IgD-negative memory B cell (primary cell): ENCODE data around the gene SRGAP3. TPM values are rescaled to one million over a fixed set of nuclear protein-coding genes. Genes with fewer than 3 reads are reported as not detected.

Experiments
- H3K27ac Mint-ChIP-seq, 3 donors: one replicate each; pipeline ENCODE4 v1.8.0; 2020 to 2022; ENCODE audit warnings: mild to moderate bottlenecking in 3 of 3, mixed read lengths in 3 of 3, moderate library complexity in 1 of 3
- H3K27me3 Mint-ChIP-seq: one replicate; pipeline ENCODE4 v1.8.0; 2021; ENCODE audit warnings: mixed read lengths
- H3K36me3 Mint-ChIP-seq: one replicate; pipeline ENCODE4 v1.8.0; 2020; ENCODE audit warnings: mild to moderate bottlenecking, mixed read lengths
- H3K4me1 Mint-ChIP-seq, 3 donors: one replicate each; pipeline ENCODE4 v1.8.0; 2020 to 2022; ENCODE audit warnings: mixed read lengths in 3 of 3, mild to moderate bottlenecking in 1 of 3
- H3K4me3 Mint-ChIP-seq, 4 donors: one replicate each; pipeline ENCODE4 v1.8.0; 2020 to 2022; ENCODE audit warnings: mild to moderate bottlenecking in 4 of 4, mixed read lengths in 4 of 4, moderate library complexity in 3 of 4
- H3K9me3 Mint-ChIP-seq, 3 donors: one replicate each; pipeline ENCODE4 v1.8.0; 2020 to 2021; ENCODE audit warnings: mixed read lengths in 3 of 3, mild to moderate bottlenecking in 1 of 3
- polyA plus RNA-seq: library from polyadenylated mRNA; unstranded; fragments of 300-500 nt; fragmentation: Illumina TruSeq; gene quantifications from one replicate; pipeline ENCODE4 v1.2.3, GENCODE V29; 2021

SRGAP3 gene
- polyA plus RNA-seq, 1 donor from 2014 or later = 0.24 TPM

GRCh38 chr3:9129365-9129764 lies 120.1 kb downstream of the SRGAP3 start:
- no peaks in the 10 kb centered on the region for H3K4me1 Mint-ChIP-seq
- no peak overlapping the region for H3K4me3 Mint-ChIP-seq
- H3K36me3 Mint-ChIP-seq = peaks cover 2% of the 10 kb centered on the region
- H3K9me3 Mint-ChIP-seq = peaks cover 0 to 1% (median 0%) of the 10 kb centered on the region in 3 donors
- peaks cover 4% of the 10 kb centered on the region for H3K27me3 Mint-ChIP-seq
- H3K27ac Mint-ChIP-seq = no peak overlapping the region

GRCh38 chr3:9125278-9125951 lies 124.0 kb downstream of the SRGAP3 start:
- H3K27ac Mint-ChIP-seq = peak overlapping the region in 1 of 3 donors; percentile 64
- no peaks in the 10 kb centered on the region for H3K9me3 Mint-ChIP-seq
- no peak overlapping the region for H3K4me3 Mint-ChIP-seq
- peaks cover 2% of the 10 kb centered on the region for H3K27me3 Mint-ChIP-seq
- H3K4me1 Mint-ChIP-seq = no peaks in the 10 kb centered on the region
- peaks cover 2% of the 10 kb centered on the region for H3K36me3 Mint-ChIP-seq

DNA sequence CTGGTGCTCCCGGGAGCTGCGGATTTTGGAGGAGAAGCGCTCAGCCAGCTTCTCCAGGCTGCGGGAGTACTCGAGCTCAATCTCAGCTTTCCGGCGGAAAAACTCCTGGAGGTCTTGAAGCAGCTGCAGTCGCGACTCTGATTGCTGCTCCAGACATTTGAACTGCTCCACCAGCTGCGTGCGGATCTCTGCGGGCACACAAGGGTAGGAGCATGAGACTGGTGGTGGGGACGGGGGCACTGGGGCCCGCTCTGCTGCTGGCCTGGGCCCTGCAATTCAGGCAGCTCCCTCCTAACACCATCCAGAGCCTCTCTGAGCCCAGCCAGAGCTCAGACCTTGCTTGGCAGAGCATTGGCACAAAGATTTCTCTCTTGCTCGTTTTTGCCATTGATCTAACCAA lies 124.7 kb downstream of the SRGAP3 start:
- Mint-ChIP-seq H3K36me3 (no peaks in the 10 kb centered on the region), H3K9me3 (no peaks in the 10 kb centered on the region), H3K27me3 (peaks cover 2% of the 10 kb centered on the region), H3K4me3 (no peak overlapping the region), H3K27ac (no peak overlapping the region), H3K4me1 (no peaks in the 10 kb centered on the region)

DNA sequence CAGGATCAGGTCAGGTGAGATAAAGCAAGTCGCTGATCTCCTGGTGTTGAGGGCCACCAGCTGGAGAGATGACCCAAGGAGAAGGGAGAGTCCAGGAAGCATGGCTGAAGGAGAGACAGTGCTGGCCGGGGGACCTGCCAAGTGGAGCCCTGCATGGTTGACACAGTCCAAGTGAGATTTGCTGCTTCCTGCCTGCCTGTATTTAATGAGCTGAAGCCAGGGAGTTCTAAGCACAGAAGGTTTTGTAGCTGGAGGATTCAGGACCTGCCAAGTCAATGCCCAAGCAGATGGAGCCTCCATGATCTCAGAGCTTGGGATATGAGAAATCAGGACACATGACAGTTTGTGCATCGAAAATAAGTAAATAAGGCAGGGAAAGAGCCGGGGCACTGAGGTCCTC lies 125.6 kb downstream of the SRGAP3 start:
- H3K36me3 Mint-ChIP-seq = no peaks in the 10 kb centered on the region
- H3K4me3 Mint-ChIP-seq = no peak overlapping the region
- H3K9me3 Mint-ChIP-seq = no peaks in the 10 kb centered on the region
- H3K4me1 Mint-ChIP-seq = no peaks in the 10 kb centered on the region
- H3K27ac Mint-ChIP-seq = no peak overlapping the region
- peaks cover 2% of the 10 kb centered on the region for H3K27me3 Mint-ChIP-seq

DNA sequence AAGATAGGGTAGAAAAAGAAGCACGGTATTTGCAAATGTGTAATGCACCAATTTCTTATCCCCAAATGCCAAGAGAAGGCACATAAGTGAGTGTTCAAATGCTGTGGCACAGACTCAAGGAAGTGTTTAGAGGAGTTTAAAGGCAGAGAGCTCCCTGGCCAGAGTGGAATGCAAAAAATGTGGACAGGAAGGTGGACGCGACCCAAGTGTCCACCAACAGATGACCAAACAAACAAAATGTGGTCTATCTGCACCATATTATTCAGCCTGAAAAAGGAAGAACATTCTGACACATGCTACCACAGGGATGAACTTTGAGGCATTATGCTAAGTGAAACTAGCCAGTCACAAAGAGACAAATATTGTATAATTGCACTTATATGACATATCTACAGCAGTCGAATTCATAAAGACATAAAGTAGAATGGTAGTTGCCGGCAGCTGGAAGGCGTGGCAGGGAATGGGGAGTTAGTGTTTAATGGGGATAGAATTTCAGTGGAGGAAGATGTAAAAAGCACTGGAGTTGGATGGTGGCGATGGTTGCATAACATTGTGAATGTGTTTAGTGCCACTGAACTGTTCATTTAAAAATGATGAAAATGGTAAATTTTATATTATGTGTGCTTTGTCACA lies 126.6 kb downstream of the SRGAP3 start:
- Mint-ChIP-seq H3K27ac (no peak overlapping the region), H3K36me3 (no peaks in the 10 kb centered on the region), H3K4me1 (no peaks in the 10 kb centered on the region), H3K27me3 (peaks cover 1% of the 10 kb centered on the region), H3K4me3 (no peak overlapping the region), H3K9me3 (no peaks in the 10 kb centered on the region)

DNA sequence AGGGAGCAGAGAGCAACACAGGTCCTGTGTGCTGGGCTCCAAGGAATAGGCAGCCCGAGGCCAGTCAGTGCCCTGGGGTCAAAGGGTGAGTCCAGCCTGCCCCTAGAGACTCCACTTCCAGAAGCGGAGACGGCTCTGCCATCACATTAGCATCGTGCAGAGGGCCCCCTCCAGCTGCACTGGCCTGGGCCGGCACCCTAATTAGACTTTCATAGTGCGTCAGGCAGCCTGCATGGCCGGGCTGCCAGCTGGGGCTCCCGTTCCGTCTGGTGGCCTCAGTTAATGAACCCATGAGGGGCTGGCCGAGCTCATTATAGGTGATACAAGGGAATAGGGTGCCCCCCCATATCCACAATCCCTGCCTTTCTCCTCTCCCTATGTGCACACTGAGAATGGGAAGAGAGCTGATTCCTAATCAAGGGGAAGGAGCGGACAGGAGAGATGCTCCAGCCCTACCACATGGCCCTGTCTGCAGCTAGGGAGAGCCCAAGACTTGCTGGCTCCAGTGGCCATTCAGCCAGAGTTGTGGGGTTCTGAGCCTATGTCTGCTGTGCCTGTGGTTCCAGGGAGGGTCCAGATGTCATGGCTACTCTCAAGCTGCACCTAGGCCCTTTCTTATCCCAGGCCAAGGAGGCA lies 128.0 kb downstream of the SRGAP3 start:
- Mint-ChIP-seq H3K4me3 (no peak overlapping the region), H3K36me3 (no peaks in the 10 kb centered on the region), H3K27me3 (peaks cover 1% of the 10 kb centered on the region), H3K27ac (no peak overlapping the region), H3K4me1 (no peaks in the 10 kb centered on the region), H3K9me3 (no peaks in the 10 kb centered on the region)

DNA sequence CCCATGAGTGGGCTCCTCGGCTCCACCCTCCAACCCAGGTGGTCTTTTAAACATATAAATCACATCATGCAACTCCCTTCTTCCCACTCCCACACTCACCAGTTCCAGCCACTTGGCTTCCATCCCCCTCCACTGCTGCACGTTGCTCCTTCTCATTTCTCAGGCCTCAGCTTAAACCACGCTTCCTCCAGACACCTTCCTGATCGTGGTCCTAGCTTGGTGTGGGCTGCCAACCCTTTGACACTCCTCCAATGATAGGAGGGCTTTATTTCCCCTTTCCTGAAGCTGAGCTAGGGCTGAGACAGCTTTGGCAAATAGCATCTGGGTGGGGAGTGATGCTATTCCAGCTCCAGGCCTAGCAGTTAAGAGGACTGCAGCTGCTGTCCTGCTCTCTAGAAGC lies 130.1 kb downstream of the SRGAP3 start:
- H3K9me3 Mint-ChIP-seq = no peaks in the 10 kb centered on the region
- H3K36me3 Mint-ChIP-seq = no peaks in the 10 kb centered on the region
- peaks cover 5% of the 10 kb centered on the region for H3K27me3 Mint-ChIP-seq
- H3K4me1 Mint-ChIP-seq = no peaks in the 10 kb centered on the region
- H3K4me3 Mint-ChIP-seq = no peak overlapping the region
- no peak overlapping the region for H3K27ac Mint-ChIP-seq

DNA sequence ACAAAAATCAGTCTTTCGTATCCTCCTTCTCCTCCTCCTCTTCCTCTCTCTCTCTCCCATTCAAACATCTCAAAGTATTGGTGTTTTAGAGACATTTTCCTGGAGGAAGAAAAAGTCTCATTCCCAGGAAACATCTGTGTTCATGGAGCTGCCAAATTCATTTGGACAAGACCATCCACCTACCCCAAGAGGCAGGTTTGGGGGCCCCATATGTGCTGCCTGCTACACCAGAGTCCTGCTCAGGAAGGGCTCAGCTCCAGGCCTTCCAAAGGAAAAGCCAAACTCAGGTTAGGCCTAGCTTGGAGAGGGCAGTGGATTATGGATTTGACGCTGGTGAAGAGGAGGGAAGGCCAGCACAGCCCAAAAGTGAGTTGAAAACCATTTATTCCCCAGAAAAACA lies 131.2 kb downstream of the SRGAP3 start:
- Mint-ChIP-seq H3K4me1 (no peaks in the 10 kb centered on the region), H3K9me3 (no peaks in the 10 kb centered on the region), H3K36me3 (no peaks in the 10 kb centered on the region), H3K27me3 (peaks cover 7% of the 10 kb centered on the region), H3K4me3 (no peak overlapping the region), H3K27ac (no peak overlapping the region)

- Mint-ChIP-seq H3K4me3 (no peak overlapping the region), H3K9me3 (no peaks in the 10 kb centered on the region), H3K36me3 (no peaks in the 10 kb centered on the region), H3K27me3 (peaks cover 7% of the 10 kb centered on the region), H3K4me1 (no peaks in the 10 kb centered on the region), H3K27ac (no peak overlapping the region)
Measured at GRCh38 chr3:9117220-9117619, 132.2 kb downstream of the SRGAP3 start.

DNA sequence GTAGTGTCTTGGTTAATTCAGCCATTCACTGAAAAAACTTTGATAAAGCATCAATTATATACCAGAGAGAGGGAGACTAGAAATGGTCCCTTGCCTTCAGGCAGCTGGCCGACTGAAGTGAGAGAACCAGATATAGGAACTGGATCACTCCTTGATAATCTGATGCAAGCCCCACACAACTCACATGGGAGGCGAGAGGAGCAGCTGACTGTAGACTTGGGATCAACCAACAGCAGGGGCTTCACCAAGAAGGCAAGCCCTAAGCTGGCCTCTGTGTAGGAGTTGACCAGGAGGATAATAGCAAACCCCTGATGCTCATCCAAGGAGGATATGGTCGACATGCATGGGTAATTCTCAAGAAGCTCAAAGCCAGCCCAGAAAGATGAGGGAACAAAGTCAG lies 133.1 kb downstream of the SRGAP3 start:
- Mint-ChIP-seq H3K27me3 (peaks cover 7% of the 10 kb centered on the region), H3K4me3 (no peak overlapping the region), H3K9me3 (no peaks in the 10 kb centered on the region), H3K36me3 (no peaks in the 10 kb centered on the region), H3K4me1 (no peaks in the 10 kb centered on the region), H3K27ac (no peak overlapping the region)

- no peaks in the 10 kb centered on the region for H3K36me3 Mint-ChIP-seq
- H3K9me3 Mint-ChIP-seq = no peaks in the 10 kb centered on the region
- H3K4me3 Mint-ChIP-seq = no peak overlapping the region
- H3K27me3 Mint-ChIP-seq = peaks cover 10% of the 10 kb centered on the region
- no peaks in the 10 kb centered on the region for H3K4me1 Mint-ChIP-seq
- H3K27ac Mint-ChIP-seq = no peak overlapping the region
Measured at GRCh38 chr3:9115336-9115735, 134.1 kb downstream of the SRGAP3 start.

- H3K9me3 Mint-ChIP-seq = peaks cover 0 to 1% (median 0%) of the 10 kb centered on the region in 3 donors
- peaks cover 9% of the 10 kb centered on the region for H3K27me3 Mint-ChIP-seq
- no peak overlapping the region for H3K4me3 Mint-ChIP-seq
- no peaks in the 10 kb centered on the region for H3K36me3 Mint-ChIP-seq
- H3K27ac Mint-ChIP-seq = no peak overlapping the region
- no peaks in the 10 kb centered on the region for H3K4me1 Mint-ChIP-seq
Measured at GRCh38 chr3:9113040-9113439, 136.4 kb downstream of the SRGAP3 start.

GRCh38 chr3:9111866-9112265 lies 137.6 kb downstream of the SRGAP3 start:
- H3K4me1 Mint-ChIP-seq = no peaks in the 10 kb centered on the region
- H3K9me3 Mint-ChIP-seq = peaks cover 0 to 1% (median 0%) of the 10 kb centered on the region in 3 donors
- no peaks in the 10 kb centered on the region for H3K36me3 Mint-ChIP-seq
- no peak overlapping the region for H3K27ac Mint-ChIP-seq
- H3K27me3 Mint-ChIP-seq = peaks cover 11% of the 10 kb centered on the region
- H3K4me3 Mint-ChIP-seq = no peak overlapping the region

- Mint-ChIP-seq H3K4me3 (no peak overlapping the region), H3K27me3 (peaks cover 11% of the 10 kb centered on the region), H3K36me3 (no peaks in the 10 kb centered on the region), H3K9me3 (peaks cover 0 to 1% (median 1%) of the 10 kb centered on the region in 3 donors), H3K4me1 (no peaks in the 10 kb centered on the region), H3K27ac (no peak overlapping the region)
Measured at GRCh38 chr3:9111417-9111816, 138.0 kb downstream of the SRGAP3 start.

DNA sequence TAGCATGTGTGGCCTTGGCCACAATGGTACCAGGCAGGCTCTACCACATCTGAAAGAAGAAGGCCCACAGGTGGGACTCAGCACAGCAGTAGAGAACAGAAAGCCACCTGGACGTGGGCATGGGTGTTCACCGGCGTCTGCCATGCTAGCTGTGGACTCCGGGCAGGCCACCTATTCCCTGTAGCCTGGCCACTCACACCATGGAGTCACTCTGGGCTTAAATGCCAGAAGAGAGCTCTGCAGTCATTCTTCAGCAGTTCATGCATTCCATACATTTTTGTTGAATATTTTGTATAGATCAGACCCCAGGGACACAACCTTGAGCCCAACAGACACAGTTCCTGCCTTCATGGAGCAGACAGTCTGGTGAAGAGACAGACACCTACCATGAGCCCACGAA lies 138.6 kb downstream of the SRGAP3 start:
- peaks cover 0 to 2% (median 1%) of the 10 kb centered on the region in 3 donors for H3K9me3 Mint-ChIP-seq
- no peak overlapping the region for H3K27ac Mint-ChIP-seq
- H3K4me1 Mint-ChIP-seq = no peaks in the 10 kb centered on the region
- no peaks in the 10 kb centered on the region for H3K36me3 Mint-ChIP-seq
- peaks cover 11% of the 10 kb centered on the region for H3K27me3 Mint-ChIP-seq
- no peak overlapping the region for H3K4me3 Mint-ChIP-seq

GRCh38 chr3:9110316-9110715 lies 139.1 kb downstream of the SRGAP3 start:
- H3K27me3 Mint-ChIP-seq = peaks cover 11% of the 10 kb centered on the region
- H3K9me3 Mint-ChIP-seq = peaks cover 0 to 2% (median 1%) of the 10 kb centered on the region in 3 donors
- H3K36me3 Mint-ChIP-seq = no peaks in the 10 kb centered on the region
- no peak overlapping the region for H3K4me3 Mint-ChIP-seq
- H3K27ac Mint-ChIP-seq = no peak overlapping the region
- H3K4me1 Mint-ChIP-seq = no peaks in the 10 kb centered on the region
